Testis (tissue), 3 donors: Measurements from ENCODE around the gene COG8. TPM values are rescaled to one million over a fixed set of nuclear protein-coding genes. Genes with fewer than 3 reads are reported as not detected.

Experiments used
- DNase-seq: peaks from one replicate; pipeline ENCODE4 v3.0.0-alpha.2; 2019
- H3K27ac ChIP-seq, 2 donors: fragments of 200-600 bp; sonication (generic); one replicate each; pipeline ENCODE4 v1.5.1; 2019
- H3K27me3 ChIP-seq: fragments of 200-600 bp; sonication (generic); one replicate; pipeline ENCODE4 v1.5.1; 2019
- H3K36me3 ChIP-seq: fragments of 200-600 bp; sonication (generic); one replicate; pipeline ENCODE4 v1.5.1; 2017; ENCODE audit warnings: low read depth; ENCODE audit errors: missing control alignments
- H3K4me1 ChIP-seq: fragments of 200-600 bp; sonication (generic); one replicate; pipeline ENCODE4 v1.5.1; 2019
- H3K4me3 ChIP-seq, 2 donors: fragments of 200-600 bp; sonication (generic); one replicate each; pipeline ENCODE4 v1.5.1; 2017 to 2019
- H3K9me3 ChIP-seq: fragments of 200-600 bp; sonication (generic); one replicate; pipeline ENCODE4 v1.5.1; 2017
- CTCF ChIP-seq, 3 experiments: fragments of 450-650 bp in 2 of 3; fragments of 200-600 bp in 1 of 3; sonication (generic) in 1 of 3; IDR thresholded peaks; one replicate each; pipeline ENCODE4 v1.5.1; 2016 to 2019; ENCODE audit warnings: antibody characterized with exemption in 3 of 3, mild to moderate bottlenecking in 2 of 3, moderate library complexity in 1 of 3
- POLR2A ChIP-seq: fragments of 450-650 bp; IDR thresholded peaks from one replicate; pipeline ENCODE4 v1.6.1; 2017; ENCODE audit warnings: antibody characterized with exemption, mild to moderate bottlenecking, moderate library complexity
- WGBS, 2 donors: methylation state at CpG; one replicate each; pipeline ENCODE4 v1.1.5; 2018; 5-methylcytosine and 5-hydroxymethylcytosine counted together
- intact Hi-C: fragments of 100-400 bp; cut with DNase I; formaldehyde crosslinking; loops from one replicate; pipeline ENCODE4 v1.15.1; 2023; ENCODE audit warnings: low total_unique reads
- polyA plus RNA-seq: library from polyadenylated mRNA; stranded (reverse); fragments of 350-450 nt; fragmentation: Illumina TruSeq; extraction: RNeasy Lipid Tissue Mini Kit (QIAGEN cat#74804); gene quantifications from one replicate; pipeline ENCODE4 v1.2.3, GENCODE V29; 2014; ENCODE audit warnings: low read depth, low replicate concordance; ENCODE audit not compliant: insufficient read depth
- total RNA-seq, 2 donors: library from RNA; depleted of rRNA; stranded (reverse); fragments of >200 nt; gene quantifications; one replicate each; pipeline ENCODE4 v1.2.3, GENCODE V29; 2016

COG8 gene
- total and polyA plus RNA-seq, 3 donors from 2014 or later, result 74.1 to 96.6 (median 90.8) TPM

GRCh38 chr16:69381231-69381630 lies 41.9 kb upstream of the COG8 start:
- no peak for DNase-seq
- no peak overlapping the region for H3K4me3 ChIP-seq
- H3K36me3 ChIP-seq, result no peaks in the 10 kb centered on the region
- H3K27ac ChIP-seq, result no peak overlapping the region
- H3K4me1 ChIP-seq, result peaks cover 11% of the 10 kb centered on the region
- intact Hi-C loops, result no loop called here
- no peak for TF ChIP-seq CTCF (IDR thresholded peaks at IDR 0.05)
- TF ChIP-seq POLR2A, result no peak
- 59 to 80% methylated on average over 2 of the region's 2 CpGs for WGBS, 2 donors
- H3K27me3 ChIP-seq, result no peaks in the 10 kb centered on the region
- H3K9me3 ChIP-seq, result no peaks in the 10 kb centered on the region

GRCh38 chr16:69378760-69379159 lies 39.4 kb upstream of the COG8 start:
- no peak for DNase-seq
- Histone ChIP-seq H3K36me3 (no peaks in the 10 kb centered on the region), H3K27ac (no peak overlapping the region), H3K4me3 (no peak overlapping the region), H3K4me1 (no peaks in the 10 kb centered on the region), H3K27me3 (no peaks in the 10 kb centered on the region), H3K9me3 (no peaks in the 10 kb centered on the region)
- intact Hi-C loops, result no loop called here
- no peak for TF ChIP-seq POLR2A
- no peak for TF ChIP-seq CTCF (IDR thresholded peaks at IDR 0.05)
- WGBS, 2 donors, result 59 to 71% methylated on average over 1 of the region's 1 CpG

GRCh38 chr16:69378036-69378435 lies 38.7 kb upstream of the COG8 start:
- 88 to 90% methylated on average over 1 of the region's 1 CpG for WGBS, 2 donors
- Histone ChIP-seq H3K27me3 (no peaks in the 10 kb centered on the region), H3K4me1 (no peaks in the 10 kb centered on the region), H3K27ac (no peak overlapping the region), H3K4me3 (no peak overlapping the region), H3K9me3 (no peaks in the 10 kb centered on the region), H3K36me3 (no peaks in the 10 kb centered on the region)
- intact Hi-C loops, result no loop called here
- TF ChIP-seq CTCF (IDR thresholded peaks at IDR 0.05), result no peak
- no peak for TF ChIP-seq POLR2A
- DNase-seq, result no peak

- Histone ChIP-seq H3K9me3 (no peaks in the 10 kb centered on the region), H3K4me1 (no peaks in the 10 kb centered on the region), H3K4me3 (no peak overlapping the region), H3K27me3 (no peaks in the 10 kb centered on the region), H3K36me3 (no peaks in the 10 kb centered on the region), H3K27ac (no peak overlapping the region)
- intact Hi-C loops, result no loop called here
- TF ChIP-seq CTCF (IDR thresholded peaks at IDR 0.05) (no peak), POLR2A (no peak)
- 97% methylated on average over 10 of the region's 10 CpGs for WGBS, 2 donors
- no peak for DNase-seq
These were observed 37.2 kb upstream of the COG8 start for GRCh38 chr16:69376393-69377059.

GRCh38 chr16:69373019-69373418 lies 33.7 kb upstream of the COG8 start:
- Histone ChIP-seq H3K36me3 (no peaks in the 10 kb centered on the region), H3K27ac (no peak overlapping the region)
- 86 to 92% methylated on average over 1 of the region's 1 CpG for WGBS, 2 donors

More at GRCh38 chr16:69373019-69373418, 33.7 kb upstream of the COG8 start:
- intact Hi-C loops, result no loop called here
- no peaks in the 10 kb centered on the region for H3K4me1 ChIP-seq
- no peaks in the 10 kb centered on the region for H3K9me3 ChIP-seq
- H3K4me3 ChIP-seq, result no peak overlapping the region
- no peak for TF ChIP-seq CTCF (IDR thresholded peaks at IDR 0.05)
- TF ChIP-seq POLR2A, result no peak
- DNase-seq, result no peak
- H3K27me3 ChIP-seq, result no peaks in the 10 kb centered on the region
